Lower lobe of right lung (tissue), 2 donors: Measurements from ENCODE around the gene LYPD4. TPM values are rescaled to one million over a fixed set of nuclear protein-coding genes. Genes with fewer than 3 reads are reported as not detected.

Source experiments
- ATAC-seq, 2 donors: fragments of 200-7000 bp; cut with Tn5 transposase; one replicate each; pipeline ENCODE4 v1.9.1; 2020 to 2022; ENCODE audit warnings: mild to moderate bottlenecking in 2 of 2, moderate library complexity in 2 of 2
- DNase-seq: peaks from one replicate; pipeline ENCODE4 v3.0.0-alpha.2; 2020
- H3K27ac ChIP-seq: fragments of 200-600 bp; one replicate; pipeline ENCODE4 v1.8.0; 2022
- H3K27me3 ChIP-seq: fragments of 200-600 bp; one replicate; pipeline ENCODE4 v1.8.0; 2022; ENCODE audit warnings: low read depth
- H3K36me3 ChIP-seq: fragments of 200-600 bp; one replicate; pipeline ENCODE4 v1.8.0; 2022; ENCODE audit warnings: mild to moderate bottlenecking
- H3K4me1 ChIP-seq: fragments of 200-600 bp; one replicate; pipeline ENCODE4 v1.8.0; 2022
- H3K4me3 ChIP-seq: fragments of 200-600 bp; one replicate; pipeline ENCODE4 v1.8.0; 2022; ENCODE audit warnings: mild to moderate bottlenecking
- H3K9me3 ChIP-seq: fragments of 200-600 bp; one replicate; pipeline ENCODE4 v1.8.0; 2022
- intact Hi-C: fragments of 100-400 bp; cut with DNase I; formaldehyde crosslinking; loops from one replicate; pipeline ENCODE4 v1.11.0; 2022
- long read RNA-seq: library from polyadenylated mRNA; unstranded; transcript quantifications from one replicate; pipeline ENCODE4 v2.0.0, GENCODE V29; 2021
- total RNA-seq: library from RNA; stranded (reverse); fragmentation: NEBNext Ultra II Directional; extraction: Animal tissue kit (Norgen Biotek cat#: 25700); gene quantifications from one replicate; pipeline ENCODE4 v1.2.1, GENCODE V29; 2021
- TF ChIP-seq, protein P1 (sequence below): fragments of 200-600 bp; IDR thresholded peaks from one replicate; pipeline ENCODE4 v1.8.0; 2022; ENCODE audit warnings: antibody characterized with exemption, mild to moderate bottlenecking
- donor health status: DM: no; HTN: yes; CAD: no; lungs with severe emphysema.

Gene LYPD4, protein sequence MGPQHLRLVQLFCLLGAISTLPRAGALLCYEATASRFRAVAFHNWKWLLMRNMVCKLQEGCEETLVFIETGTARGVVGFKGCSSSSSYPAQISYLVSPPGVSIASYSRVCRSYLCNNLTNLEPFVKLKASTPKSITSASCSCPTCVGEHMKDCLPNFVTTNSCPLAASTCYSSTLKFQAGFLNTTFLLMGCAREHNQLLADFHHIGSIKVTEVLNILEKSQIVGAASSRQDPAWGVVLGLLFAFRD
- total RNA-seq = not detected
- long read RNA-seq = 0 reads

DNA sequence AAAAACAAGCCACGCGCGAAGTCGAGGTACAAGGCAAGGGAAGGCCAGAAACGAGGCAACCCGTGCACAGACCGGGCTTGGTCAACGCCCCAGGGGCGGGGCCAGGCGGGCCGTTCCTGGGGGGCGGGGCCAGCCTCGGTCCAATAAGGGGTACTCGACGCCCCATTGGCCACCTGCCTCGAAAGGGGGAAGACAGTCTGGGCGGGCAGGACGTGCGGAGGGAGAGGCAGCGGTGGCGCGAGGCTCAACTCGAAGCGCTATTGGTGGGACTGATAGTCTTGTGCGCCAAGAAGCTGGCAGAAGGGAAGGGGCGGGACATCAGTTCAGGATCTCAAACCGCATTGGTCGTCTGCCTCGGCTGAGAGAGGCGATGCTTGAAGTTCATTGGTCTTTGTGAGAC is at the start of gene LYPD4:
TSS of gene LYPD4 (minus strand) at position 83 of the 400 bp plus-strand sequence. CDS start 5,398 bp downstream, outside the sequence.
- no peak within 1 kb of the TSS for H3K27ac ChIP-seq
- H3K27me3 ChIP-seq = peaks cover 21% of the 10 kb centered on the region
- TF ChIP-seq, protein P1, sequence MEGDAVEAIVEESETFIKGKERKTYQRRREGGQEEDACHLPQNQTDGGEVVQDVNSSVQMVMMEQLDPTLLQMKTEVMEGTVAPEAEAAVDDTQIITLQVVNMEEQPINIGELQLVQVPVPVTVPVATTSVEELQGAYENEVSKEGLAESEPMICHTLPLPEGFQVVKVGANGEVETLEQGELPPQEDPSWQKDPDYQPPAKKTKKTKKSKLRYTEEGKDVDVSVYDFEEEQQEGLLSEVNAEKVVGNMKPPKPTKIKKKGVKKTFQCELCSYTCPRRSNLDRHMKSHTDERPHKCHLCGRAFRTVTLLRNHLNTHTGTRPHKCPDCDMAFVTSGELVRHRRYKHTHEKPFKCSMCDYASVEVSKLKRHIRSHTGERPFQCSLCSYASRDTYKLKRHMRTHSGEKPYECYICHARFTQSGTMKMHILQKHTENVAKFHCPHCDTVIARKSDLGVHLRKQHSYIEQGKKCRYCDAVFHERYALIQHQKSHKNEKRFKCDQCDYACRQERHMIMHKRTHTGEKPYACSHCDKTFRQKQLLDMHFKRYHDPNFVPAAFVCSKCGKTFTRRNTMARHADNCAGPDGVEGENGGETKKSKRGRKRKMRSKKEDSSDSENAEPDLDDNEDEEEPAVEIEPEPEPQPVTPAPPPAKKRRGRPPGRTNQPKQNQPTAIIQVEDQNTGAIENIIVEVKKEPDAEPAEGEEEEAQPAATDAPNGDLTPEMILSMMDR = no peak
- ATAC-seq = no peak
- intact Hi-C loops = no loop called here
- no peaks in the 10 kb centered on the region for H3K36me3 ChIP-seq
- no peak for DNase-seq
- no peak within 1 kb of the TSS for H3K4me3 ChIP-seq
- no peaks in the 10 kb centered on the region for H3K4me1 ChIP-seq
- no peaks in the 10 kb centered on the region for H3K9me3 ChIP-seq

DNA sequence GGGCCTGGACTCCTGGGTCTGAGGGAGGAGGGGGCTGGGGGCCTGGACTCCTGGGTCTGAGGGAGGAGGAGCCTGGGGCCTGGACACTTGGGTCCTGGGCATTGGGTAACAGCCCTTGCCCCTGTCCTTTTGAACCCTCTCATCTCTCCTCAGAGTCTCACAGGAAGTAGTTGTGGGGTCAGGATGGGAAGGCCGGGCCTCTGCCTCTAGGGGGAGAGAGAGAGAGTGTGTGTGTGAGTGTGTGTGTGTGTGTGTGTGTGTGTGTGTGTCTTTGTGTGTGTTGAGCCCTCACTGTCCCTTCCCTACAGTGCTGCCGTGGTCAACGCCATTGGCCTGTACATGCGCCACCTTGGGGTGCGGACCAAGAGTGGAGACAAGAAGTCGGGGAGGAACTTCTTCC is 49.4 kb upstream of the LYPD4 start:
- DNase-seq = no peak
- Histone ChIP-seq H3K4me3 (no peak overlapping the region), H3K9me3 (no peaks in the 10 kb centered on the region), H3K4me1 (peaks cover 11% of the 10 kb centered on the region), H3K36me3 (peaks cover 81% of the 10 kb centered on the region), H3K27me3 (no peaks in the 10 kb centered on the region), H3K27ac (no peak overlapping the region)
- no peak for ATAC-seq
- intact Hi-C loops = no loop called here
- TF ChIP-seq, protein P1 = no peak

DNA sequence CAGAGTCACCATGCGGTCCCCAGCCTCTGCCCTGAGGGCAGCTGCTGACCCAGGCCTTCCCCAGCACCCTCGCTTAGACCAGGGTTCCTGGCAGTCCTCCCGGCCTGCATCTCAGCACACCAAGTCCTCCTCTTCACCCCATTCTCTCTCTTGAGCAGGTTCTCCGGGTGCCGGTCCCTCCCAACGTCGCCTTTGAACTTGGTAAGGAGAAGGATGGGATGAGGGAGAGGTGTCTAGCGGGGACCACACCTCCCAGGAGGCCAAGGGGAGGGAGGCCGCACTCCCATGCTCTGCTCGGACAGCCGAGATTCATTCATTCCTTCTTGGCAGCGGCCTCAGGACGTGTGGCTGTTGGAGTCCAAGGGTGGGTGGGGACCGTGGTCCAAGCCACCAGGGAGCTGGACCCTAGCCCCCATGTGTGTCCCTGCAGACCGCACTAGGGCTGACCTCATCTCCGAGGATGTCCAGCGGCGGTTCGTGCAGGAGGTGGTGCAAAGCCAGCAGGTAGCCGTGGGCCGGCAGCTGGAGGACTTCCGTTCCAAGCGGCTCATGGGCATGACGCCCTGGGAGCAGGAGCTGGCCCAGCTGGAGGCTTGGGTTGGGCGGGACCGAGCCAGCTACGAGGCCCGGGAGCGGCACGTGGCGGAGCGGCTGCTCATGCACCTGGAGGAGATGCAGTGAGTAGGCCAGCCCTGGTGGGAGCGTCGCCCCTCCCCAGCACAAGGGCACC is 47.9 kb upstream of the LYPD4 start:
- intact Hi-C loops = no loop called here
- DNase-seq (no peak), ATAC-seq (no peak)
- Histone ChIP-seq H3K4me3 (no peak overlapping the region), H3K9me3 (no peaks in the 10 kb centered on the region), H3K27me3 (no peaks in the 10 kb centered on the region), H3K36me3 (peaks cover 77% of the 10 kb centered on the region), H3K4me1 (peaks cover 26% of the 10 kb centered on the region), H3K27ac (no peak overlapping the region)
- TF ChIP-seq, protein P1 = no peak

DNA sequence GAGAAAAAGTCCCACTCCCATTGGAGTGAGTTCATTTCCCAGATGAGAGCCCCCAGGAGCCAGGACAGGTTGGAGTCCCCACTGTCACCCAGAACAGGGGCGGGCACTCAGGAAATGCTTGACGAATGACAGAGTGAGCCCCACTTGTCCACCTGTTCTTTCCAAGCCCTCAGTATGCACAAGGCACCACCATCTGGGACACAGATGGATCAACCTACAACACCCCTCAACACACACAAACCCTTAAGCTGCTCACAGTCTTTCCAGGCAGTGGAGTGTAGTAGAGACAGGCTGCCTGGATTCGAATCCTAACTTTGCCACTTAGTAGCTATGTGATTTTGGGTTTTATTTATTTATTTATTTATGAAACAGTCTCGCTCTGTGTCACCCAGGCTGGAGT is 46.5 kb upstream of the LYPD4 start:
- TF ChIP-seq, protein P1 = no peak
- H3K27ac ChIP-seq = no peak overlapping the region
- H3K9me3 ChIP-seq = no peaks in the 10 kb centered on the region
- H3K36me3 ChIP-seq = peaks cover 71% of the 10 kb centered on the region
- no peaks in the 10 kb centered on the region for H3K27me3 ChIP-seq
- ATAC-seq (no peak), DNase-seq (no peak)
- intact Hi-C loops = no loop called here
- no peak overlapping the region for H3K4me3 ChIP-seq
- H3K4me1 ChIP-seq = peaks cover 40% of the 10 kb centered on the region

DNA sequence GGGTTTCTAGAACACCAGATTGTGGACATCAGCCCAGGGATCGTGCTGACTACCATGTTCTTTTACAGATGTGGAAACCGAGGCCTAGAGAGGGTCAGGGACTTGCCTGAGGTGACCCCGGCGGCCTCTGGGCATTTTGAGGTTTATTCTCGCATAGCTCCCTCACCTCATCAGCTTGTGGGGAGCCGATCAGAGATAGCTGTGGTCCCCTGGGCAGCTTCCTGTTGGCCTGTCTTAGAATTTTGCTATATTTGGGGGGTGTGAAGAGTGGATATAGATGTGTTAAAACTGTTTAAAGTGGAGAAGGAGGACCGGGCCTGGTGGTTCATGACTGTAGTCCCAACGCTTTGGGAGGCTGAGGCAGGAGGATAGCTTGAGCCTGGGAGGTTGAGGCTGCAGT is 45.4 kb upstream of the LYPD4 start:
- TF ChIP-seq, protein P1 = no peak
- Histone ChIP-seq H3K4me3 (no peak overlapping the region), H3K27ac (no peak overlapping the region), H3K4me1 (peaks cover 51% of the 10 kb centered on the region), H3K36me3 (peaks cover 67% of the 10 kb centered on the region), H3K27me3 (no peaks in the 10 kb centered on the region), H3K9me3 (no peaks in the 10 kb centered on the region)
- no peak for DNase-seq
- ATAC-seq = no peak
- intact Hi-C loops = loop anchor here (10.0 kb wide), 1 partner anchor 45 kb away; no protein-coding TSS in a partner anchor
